GM18526 (cell line): Measurements from ENCODE around the gene URAD.

ENCODE experiments used
- POLR2A ChIP-seq: IDR thresholded peaks from 3 replicates; pipeline ENCODE4 v1.6.1; 2011; ENCODE audit not compliant: insufficient read length; ENCODE audit errors: extremely low read depth

URAD gene

GRCh38 chr13:28002886-28003698 is 14.6 kb upstream of the URAD start:
- TF ChIP-seq POLR2A: no peak

- TF ChIP-seq POLR2A: no peak
Observed at GRCh38 chr13:28001837-28002473, 13.5 kb upstream of the URAD start.

- no peak for TF ChIP-seq POLR2A
Observed at GRCh38 chr13:28001049-28001448, 12.6 kb upstream of the URAD start.

- TF ChIP-seq POLR2A: no peak
Observed at GRCh38 chr13:28000567-28000966, 12.1 kb upstream of the URAD start.

GRCh38 chr13:27997904-27998522 is 9.5 kb upstream of the URAD start:
- no peak for TF ChIP-seq POLR2A

- TF ChIP-seq POLR2A: no peak
Observed at GRCh38 chr13:27991881-27992280, 3.4 kb upstream of the URAD start.

GRCh38 chr13:27985600-27985999 is 2.9 kb downstream of the URAD start:
- no peak for TF ChIP-seq POLR2A

- no peak for TF ChIP-seq POLR2A
Observed at GRCh38 chr13:27982361-27982760, 6.1 kb downstream of the URAD start.

GRCh38 chr13:27981006-27981708 is 7.3 kb downstream of the URAD start:
- no peak for TF ChIP-seq POLR2A

- TF ChIP-seq POLR2A: no peak
Observed at GRCh38 chr13:27980280-27980998, 8.1 kb downstream of the URAD start.

GRCh38 chr13:27979765-27980279 is 8.7 kb downstream of the URAD start:
- TF ChIP-seq POLR2A: no peak

- TF ChIP-seq POLR2A: no peak
Observed at GRCh38 chr13:27979001-27979643, 9.4 kb downstream of the URAD start.

GRCh38 chr13:27978301-27978968 is 10.1 kb downstream of the URAD start:
- TF ChIP-seq POLR2A: no peak
